HFF-Myc (cell line): ENCODE data around the gene PRR23A.

ENCODE experiments used
- DNase-seq: peaks from one replicate; pipeline ENCODE4 v3.0.0-alpha.2; 2011; ENCODE audit warnings: low read depth; ENCODE audit errors: extremely low read depth
- H3K4me3 ChIP-seq: replicated peaks from 2 replicates; pipeline ENCODE4 v1.5.1; 2011; ENCODE audit warnings: low read depth, mild to moderate bottlenecking, control low read depth, low read length
- CTCF ChIP-seq: IDR thresholded peaks from 2 replicates; pipeline ENCODE4 v1.5.1; 2012; ENCODE audit warnings: mild to moderate bottlenecking, low read depth, low read length, control low read depth; ENCODE audit errors: missing control alignments

The PRR23A gene

DNA sequence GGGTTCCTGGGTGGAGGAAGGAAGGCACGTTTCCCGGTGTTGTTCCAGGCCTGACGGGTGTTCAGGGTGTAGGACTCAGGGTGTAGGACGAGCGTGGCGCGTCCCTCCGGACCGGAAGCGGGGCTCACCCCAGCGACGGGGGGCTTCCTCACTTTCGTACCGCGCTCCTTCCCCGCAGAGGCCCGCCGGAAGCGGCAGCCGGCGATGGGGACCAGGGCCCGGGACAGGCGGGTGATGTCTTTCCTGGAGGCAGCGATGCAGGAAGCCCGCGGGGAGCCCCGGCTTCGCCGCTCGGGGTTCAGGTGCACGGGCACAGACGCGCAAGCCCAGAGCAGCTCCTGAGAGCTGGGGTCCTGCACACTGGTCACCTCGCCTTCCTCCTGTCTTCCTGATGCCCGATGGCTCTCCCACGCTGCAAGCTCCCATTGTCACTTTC is 45.6 kb downstream of the PRR23A start:
- TF ChIP-seq CTCF, result no peak
- DNase-seq, result no peak
- no peak overlapping the region for H3K4me3 ChIP-seq
